Caco-2 (cell line): ENCODE results near the gene ZC2HC1C. TPM values are rescaled to one million over a fixed set of nuclear protein-coding genes. Genes with fewer than 3 reads are reported as not detected.
"Not testable (repeated sequence)": the region's sequence is repeated elsewhere in the genome, so short reads cannot be mapped to it uniquely, and the experiment has no call there.

ENCODE experiments used
- BruUV-seq: library from RNA; stranded (reverse); fragments of 400-500 nt; replicated peaks from 2 replicates; lab custom pipeline; 2021; lab: Mats Ljungman, UMichigan
- CTCF ChIA-PET: fragments of 300-600 bp; sonication (Branson Sonifier 250); formaldehyde crosslinking; loops from one replicate; lab custom pipeline; 2022; ENCODE audit warnings: antibody characterized with exemption; lab: Charles Lee
- POLR2A ChIA-PET: fragments of 300-600 bp; sonication (Branson Sonifier 250); formaldehyde crosslinking; loops from one replicate; lab custom pipeline; 2022; ENCODE audit warnings: antibody characterized with exemption; lab: Charles Lee
- DNase-seq, 2 experiments: peaks; one replicate each; pipeline versions ENCODE4 v3.0.0 to v3.0.0-alpha.2; 2020 to 2022
- H3K27me3 ChIP-seq: replicated peaks from 2 replicates; pipeline ENCODE4 v1.6.0; 2011; ENCODE audit warnings: low read length; ENCODE audit not compliant: control insufficient read depth, insufficient read depth
- H3K36me3 ChIP-seq: 2 replicates; pipeline ENCODE4 v1.5.1; 2011; ENCODE audit warnings: low read length; ENCODE audit not compliant: control insufficient read depth, insufficient read depth
- H3K4me1 ChIP-seq: fragments of 250-450 bp; sonication (Bioruptor Pico); 2 replicates; pipeline ENCODE4 v1.5.1; 2020; ENCODE audit warnings: mild to moderate bottlenecking
- H3K4me3 ChIP-seq: 2 replicates; pipeline ENCODE4 v1.5.1; 2011; ENCODE audit warnings: low read depth, mild to moderate bottlenecking, control low read depth, low read length
- H3K9me3 ChIP-seq: fragments of 250-450 bp; sonication (Bioruptor Pico); 2 replicates; pipeline ENCODE4 v1.5.1; 2020; ENCODE audit warnings: mild to moderate bottlenecking, moderate library complexity
- H3K27ac Mint-ChIP-seq: one replicate; pipeline ENCODE4 v1.8.0; 2022; ENCODE audit warnings: mixed read lengths; ENCODE audit not compliant: unreplicated experiment
- H3K27me3 Mint-ChIP-seq: one replicate; pipeline ENCODE4 v1.8.0; 2022; ENCODE audit warnings: mixed read lengths; ENCODE audit not compliant: insufficient read depth, unreplicated experiment
- H3K36me3 Mint-ChIP-seq: one replicate; pipeline ENCODE4 v1.8.0; 2022; ENCODE audit warnings: mild to moderate bottlenecking, mixed read lengths; ENCODE audit not compliant: insufficient read depth, unreplicated experiment
- H3K4me1 Mint-ChIP-seq: one replicate; pipeline ENCODE4 v1.8.0; 2022; ENCODE audit warnings: low read depth, mixed read lengths; ENCODE audit not compliant: unreplicated experiment
- H3K4me3 Mint-ChIP-seq: one replicate; pipeline ENCODE4 v1.8.0; 2022; ENCODE audit warnings: mild to moderate bottlenecking, moderate library complexity, mixed read lengths; ENCODE audit not compliant: unreplicated experiment
- H3K9me3 Mint-ChIP-seq: one replicate; pipeline ENCODE4 v1.8.0; 2022; ENCODE audit warnings: mixed read lengths; ENCODE audit not compliant: unreplicated experiment
- intact Hi-C: fragments of 100-400 bp; cut with micrococcal nuclease; formaldehyde crosslinking; loops from one replicate; pipeline ENCODE4 v1.10.0; 2022; ENCODE audit not compliant: unreplicated experiment
- total RNA-seq: library from RNA; stranded (reverse); gene quantifications from 2 replicates; pipeline ENCODE4 v1.2.3, GENCODE V29; 2022
- TF ChIP-seq, protein P1 (sequence below), 2 experiments: fragments of 200-600 bp in 1 of 2; IDR thresholded peaks; 1 replicate in 1 of 2; 2 replicates in 1 of 2; pipeline versions ENCODE4 v1.5.1 to v1.8.0; 2011 to 2022; ENCODE audit warnings: antibody characterized with exemption in 1 of 2, control low read depth in 1 of 2, inconsistent platforms in 1 of 2, low read depth in 1 of 2, low read length in 1 of 2, mild to moderate bottlenecking in 1 of 2, moderate library complexity in 1 of 2; ENCODE audit not compliant: insufficient read depth in 1 of 2, severe bottlenecking in 1 of 2, unreplicated experiment in 1 of 2

Gene ZC2HC1C
- total RNA-seq, 1 experiment from 2014 or later, result 2.5 TPM

DNA sequence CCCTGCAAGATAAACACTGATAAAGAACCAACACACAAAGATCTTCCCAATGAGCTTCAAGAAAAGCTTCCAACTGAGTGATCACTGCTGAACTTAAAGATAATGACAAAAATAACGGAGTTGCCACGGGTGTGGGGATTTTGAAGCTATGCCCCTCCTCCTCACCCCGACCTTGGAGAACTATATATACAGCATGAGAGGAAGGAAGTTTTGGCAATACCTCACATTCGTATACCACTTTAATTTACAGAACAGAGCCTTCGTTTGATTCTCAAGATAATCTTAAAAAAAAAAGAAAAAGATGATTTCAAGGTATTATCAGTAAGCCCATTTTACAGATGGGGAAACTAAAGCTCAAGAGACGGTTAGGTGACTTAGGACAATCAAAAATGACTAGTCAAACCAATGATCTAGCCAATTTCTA, 56.7 kb downstream of the ZC2HC1C start:
- peaks cover 31% of the 10 kb centered on the region for H3K36me3 Mint-ChIP-seq
- POLR2A ChIA-PET, result interaction anchor here (0.5 to 2.1 kb wide), 8 partner anchors 27 to 176 kb away, joined by 3 to 13 read pairs (median 6); partner anchors contain the start of gene ACYP1
- no peaks in the 10 kb centered on the region for H3K9me3 ChIP-seq
- CTCF ChIA-PET, result interaction anchor here (1.0 kb wide), 1 partner anchor 435 kb away, joined by 3 read pairs; no protein-coding TSS in a partner anchor
- H3K27me3 ChIP-seq, result no peaks in the 10 kb centered on the region
- H3K4me1 ChIP-seq, result peaks cover 16% of the 10 kb centered on the region; the same call in 1 of the 2 replicates
- H3K9me3 Mint-ChIP-seq, result no peaks in the 10 kb centered on the region
- no peak for DNase-seq
- H3K4me3 ChIP-seq, result peak overlapping the region; percentile 96
- BruUV-seq, result no TSS peak
- H3K4me1 Mint-ChIP-seq, result no peaks in the 10 kb centered on the region
- no peaks in the 10 kb centered on the region for H3K27me3 Mint-ChIP-seq
- H3K4me3 Mint-ChIP-seq, result peak overlapping the region; percentile 80
- H3K36me3 ChIP-seq, result 0 out of 2 replicates have a peak, but pooled peaks cover 1% of the 10 kb centered on the region
- TF ChIP-seq, protein P1, sequence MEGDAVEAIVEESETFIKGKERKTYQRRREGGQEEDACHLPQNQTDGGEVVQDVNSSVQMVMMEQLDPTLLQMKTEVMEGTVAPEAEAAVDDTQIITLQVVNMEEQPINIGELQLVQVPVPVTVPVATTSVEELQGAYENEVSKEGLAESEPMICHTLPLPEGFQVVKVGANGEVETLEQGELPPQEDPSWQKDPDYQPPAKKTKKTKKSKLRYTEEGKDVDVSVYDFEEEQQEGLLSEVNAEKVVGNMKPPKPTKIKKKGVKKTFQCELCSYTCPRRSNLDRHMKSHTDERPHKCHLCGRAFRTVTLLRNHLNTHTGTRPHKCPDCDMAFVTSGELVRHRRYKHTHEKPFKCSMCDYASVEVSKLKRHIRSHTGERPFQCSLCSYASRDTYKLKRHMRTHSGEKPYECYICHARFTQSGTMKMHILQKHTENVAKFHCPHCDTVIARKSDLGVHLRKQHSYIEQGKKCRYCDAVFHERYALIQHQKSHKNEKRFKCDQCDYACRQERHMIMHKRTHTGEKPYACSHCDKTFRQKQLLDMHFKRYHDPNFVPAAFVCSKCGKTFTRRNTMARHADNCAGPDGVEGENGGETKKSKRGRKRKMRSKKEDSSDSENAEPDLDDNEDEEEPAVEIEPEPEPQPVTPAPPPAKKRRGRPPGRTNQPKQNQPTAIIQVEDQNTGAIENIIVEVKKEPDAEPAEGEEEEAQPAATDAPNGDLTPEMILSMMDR (IDR thresholded peaks at IDR 0.05; ENCODE audit: insufficient read depth in 1 of 2, low read depth in 1 of 2, low read length in 1 of 2, severe bottlenecking in 1 of 2, unreplicated experiment in 1 of 2), result no peak
- intact Hi-C loops, result no loop called here
- peak overlapping the region; percentile 86 for H3K27ac Mint-ChIP-seq

DNA sequence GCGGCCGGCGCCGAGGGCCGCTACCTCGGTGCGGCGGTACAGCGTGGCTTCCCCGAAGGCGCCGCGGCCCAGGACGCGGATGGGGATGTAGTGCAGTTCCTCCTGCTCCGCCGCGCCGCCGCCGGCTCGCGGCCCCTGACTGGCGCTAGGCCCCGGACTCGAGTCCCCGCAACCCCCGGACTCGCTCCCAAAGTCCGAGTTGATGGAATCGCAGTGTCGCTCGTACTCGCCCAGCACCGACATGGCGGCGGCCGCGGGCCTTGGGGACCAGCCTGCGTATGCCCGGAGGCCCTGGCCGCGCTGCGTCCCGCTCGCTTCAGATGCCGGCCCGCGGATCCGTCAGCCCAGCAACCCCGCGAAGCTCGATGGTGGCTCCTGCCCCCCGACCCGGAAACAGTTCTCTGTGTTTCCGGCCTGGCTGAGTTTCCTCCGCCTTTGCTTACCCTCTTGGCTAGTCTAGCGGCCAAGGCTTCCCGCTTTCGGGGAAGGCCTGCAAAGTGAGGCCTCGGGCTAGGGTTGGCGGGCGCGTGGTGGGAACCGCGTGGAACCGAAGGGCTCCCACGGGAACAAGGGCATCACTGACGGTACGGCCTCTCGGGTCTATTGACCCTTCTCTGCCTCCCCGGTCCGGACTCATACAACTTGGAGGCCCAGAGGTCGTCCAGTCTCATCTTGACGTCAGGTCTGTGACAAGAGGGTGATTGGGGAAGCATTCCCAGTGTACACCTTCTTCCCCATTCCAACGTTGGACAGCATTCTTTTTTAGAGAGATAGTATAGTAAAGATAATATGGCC, 57.4 kb downstream of the ZC2HC1C start, which contains the start of gene NEK9:
NEK9 (minus strand) TSS at position 370 of the 795 bp plus-strand sequence; CDS start at position 243, 127 bp downstream.
- H3K9me3 ChIP-seq, result no peaks in the 10 kb centered on the region
- no peaks in the 10 kb centered on the region for H3K27me3 ChIP-seq
- intact Hi-C loops, result loop anchor here (1.0 kb wide), 1 partner anchor 168 kb away; no protein-coding TSS in a partner anchor
- TF ChIP-seq, protein P1 (IDR thresholded peaks at IDR 0.05; ENCODE audit: insufficient read depth in 1 of 2, low read depth in 1 of 2, low read length in 1 of 2, severe bottlenecking in 1 of 2, unreplicated experiment in 1 of 2), result no peak
- Mint-ChIP-seq H3K4me1 (no peaks in the 10 kb centered on the region), H3K4me3 (peak within 1 kb of the TSS; percentile 80), H3K9me3 (no peaks in the 10 kb centered on the region), H3K27me3 (no peaks in the 10 kb centered on the region), H3K36me3 (peaks cover 31% of the 10 kb centered on the region), H3K27ac (peak within 1 kb of the TSS; percentile 86)
- H3K4me3 ChIP-seq, result peak within 1 kb of the TSS; percentile 96
- DNase-seq, result peak; percentile 91 to 93
- no TSS peak for BruUV-seq
- 0 out of 2 replicates have a peak, but pooled peaks cover 1% of the 10 kb centered on the region for H3K36me3 ChIP-seq
- ChIA-PET CTCF (interaction anchor here (0.6 to 1.0 kb wide), 4 partner anchors 39 to 1866 kb away, joined by 3 to 8 read pairs (median 4); no protein-coding TSS in a partner anchor), POLR2A (interaction anchor here (0.6 to 2.1 kb wide), 10 partner anchors 26 to 452 kb away, joined by 3 to 11 read pairs (median 5); partner anchors contain the start of gene ACYP1)
- H3K4me1 ChIP-seq, result peaks cover 16% of the 10 kb centered on the region; the same call in 1 of the 2 replicates

DNA sequence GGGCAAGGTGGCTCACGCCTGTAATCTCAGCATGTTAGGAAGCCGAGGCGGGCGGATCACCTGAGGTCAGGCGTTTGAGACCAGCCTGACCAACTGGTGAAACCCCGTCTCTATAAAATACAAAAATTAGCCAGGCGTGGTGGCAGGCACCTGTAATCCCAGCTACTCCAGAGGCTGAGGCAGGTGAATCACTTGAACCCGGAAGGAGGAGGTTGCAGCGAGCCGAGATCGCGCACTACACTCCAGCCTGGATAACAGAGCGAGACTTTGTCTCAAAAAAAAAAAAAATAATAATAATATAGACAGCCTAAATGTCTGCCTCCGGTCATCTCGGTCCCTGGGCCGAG, 58.0 kb downstream of the ZC2HC1C start:
- Histone ChIP-seq H3K4me1 (peaks cover 16% of the 10 kb centered on the region; the same call in 1 of the 2 replicates), H3K4me3 (peak overlapping the region; percentile 96)
- not testable (repeated sequence) for DNase-seq, BruUV-seq, H3K4me1 Mint-ChIP-seq, H3K9me3 Mint-ChIP-seq, H3K27me3 ChIP-seq, H3K9me3 ChIP-seq, H3K27me3 Mint-ChIP-seq, H3K36me3 ChIP-seq
- Mint-ChIP-seq H3K36me3 (peaks cover 35% of the 10 kb centered on the region), H3K27ac (peak overlapping the region; percentile 86), H3K4me3 (peak overlapping the region; percentile 80)
- ChIA-PET CTCF (interaction anchor here (0.5 to 1.0 kb wide), 5 partner anchors 39 to 1866 kb away, joined by 3 to 8 read pairs (median 3); no protein-coding TSS in a partner anchor), POLR2A (interaction anchor here (0.6 to 2.1 kb wide), 8 partner anchors 26 to 451 kb away, joined by 3 to 11 read pairs (median 5); no protein-coding TSS in a partner anchor)
- intact Hi-C loops, result loop anchor here (1.0 kb wide), 1 partner anchor 168 kb away; no protein-coding TSS in a partner anchor
